ENCODE results near the gene KIAA1217.

The KIAA1217 gene

DNA sequence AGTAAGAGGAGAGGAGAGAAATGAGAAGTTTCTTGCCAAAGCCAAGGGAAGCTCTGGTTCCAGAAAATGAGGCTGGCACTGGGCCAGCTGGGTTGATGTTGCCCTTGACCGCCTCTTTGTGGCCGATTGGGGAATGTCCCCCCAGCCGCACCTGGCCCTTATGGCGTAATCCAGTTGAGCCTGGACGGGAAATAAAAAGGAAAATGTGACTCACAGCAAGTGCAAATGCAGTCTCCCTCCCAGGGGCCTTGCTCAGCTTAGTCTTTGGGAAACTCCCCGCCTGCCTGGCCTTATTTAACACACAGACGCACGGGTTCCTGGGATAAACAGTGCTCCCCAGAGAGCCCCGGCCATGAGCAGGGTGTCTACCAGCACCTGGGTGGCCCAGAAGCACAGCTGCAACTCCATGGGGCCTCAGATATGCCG, 174.8 kb downstream of the KIAA1217 start:
- TF ChIP-seq SIN3A (IDR thresholded peaks at IDR 0.05; ENCODE audit: borderline replicate concordance, insufficient read depth, low read length): no peak
- no peak for TF ChIP-seq TAF1 (IDR thresholded peaks at IDR 0.05; ENCODE audit: borderline replicate concordance, insufficient read depth, low read length)
- TF ChIP-seq, protein P1, sequence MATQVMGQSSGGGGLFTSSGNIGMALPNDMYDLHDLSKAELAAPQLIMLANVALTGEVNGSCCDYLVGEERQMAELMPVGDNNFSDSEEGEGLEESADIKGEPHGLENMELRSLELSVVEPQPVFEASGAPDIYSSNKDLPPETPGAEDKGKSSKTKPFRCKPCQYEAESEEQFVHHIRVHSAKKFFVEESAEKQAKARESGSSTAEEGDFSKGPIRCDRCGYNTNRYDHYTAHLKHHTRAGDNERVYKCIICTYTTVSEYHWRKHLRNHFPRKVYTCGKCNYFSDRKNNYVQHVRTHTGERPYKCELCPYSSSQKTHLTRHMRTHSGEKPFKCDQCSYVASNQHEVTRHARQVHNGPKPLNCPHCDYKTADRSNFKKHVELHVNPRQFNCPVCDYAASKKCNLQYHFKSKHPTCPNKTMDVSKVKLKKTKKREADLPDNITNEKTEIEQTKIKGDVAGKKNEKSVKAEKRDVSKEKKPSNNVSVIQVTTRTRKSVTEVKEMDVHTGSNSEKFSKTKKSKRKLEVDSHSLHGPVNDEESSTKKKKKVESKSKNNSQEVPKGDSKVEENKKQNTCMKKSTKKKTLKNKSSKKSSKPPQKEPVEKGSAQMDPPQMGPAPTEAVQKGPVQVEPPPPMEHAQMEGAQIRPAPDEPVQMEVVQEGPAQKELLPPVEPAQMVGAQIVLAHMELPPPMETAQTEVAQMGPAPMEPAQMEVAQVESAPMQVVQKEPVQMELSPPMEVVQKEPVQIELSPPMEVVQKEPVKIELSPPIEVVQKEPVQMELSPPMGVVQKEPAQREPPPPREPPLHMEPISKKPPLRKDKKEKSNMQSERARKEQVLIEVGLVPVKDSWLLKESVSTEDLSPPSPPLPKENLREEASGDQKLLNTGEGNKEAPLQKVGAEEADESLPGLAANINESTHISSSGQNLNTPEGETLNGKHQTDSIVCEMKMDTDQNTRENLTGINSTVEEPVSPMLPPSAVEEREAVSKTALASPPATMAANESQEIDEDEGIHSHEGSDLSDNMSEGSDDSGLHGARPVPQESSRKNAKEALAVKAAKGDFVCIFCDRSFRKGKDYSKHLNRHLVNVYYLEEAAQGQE (IDR thresholded peaks at IDR 0.05; ENCODE audit: insufficient read depth in 1 of 2, low read depth in 2 of 2, low read length in 2 of 2): no peak
- TF ChIP-seq FOXP2 (optimal IDR thresholded peaks at IDR 0.05; ENCODE audit: borderline replicate concordance, extremely low read depth, extremely low read length, insufficient read depth): no peak
- no peak for TF ChIP-seq POLR2AphosphoS5 (IDR thresholded peaks at IDR 0.05; ENCODE audit: low read depth, low read length)

DNA sequence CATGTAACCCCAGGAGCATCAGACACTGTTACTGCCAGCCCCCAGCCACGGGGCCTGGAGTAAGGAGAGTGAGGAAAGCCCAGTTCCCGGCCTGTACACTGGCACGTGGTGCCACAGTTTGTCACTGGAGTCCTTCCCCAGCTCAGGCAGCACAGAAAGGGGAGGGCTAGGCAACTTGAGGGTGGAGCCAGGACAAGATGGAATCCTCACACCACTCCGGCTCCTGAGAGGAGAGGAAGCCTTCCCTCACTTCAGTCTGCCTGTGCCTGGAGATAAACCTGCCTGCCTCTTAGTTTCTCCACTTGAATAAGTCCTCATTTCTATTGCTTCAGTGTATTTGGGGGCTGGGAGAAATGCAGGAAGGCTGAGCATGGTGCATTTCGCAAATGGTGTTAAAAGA, 176.0 kb downstream of the KIAA1217 start:
- TF ChIP-seq POLR2AphosphoS5 (IDR thresholded peaks at IDR 0.05; ENCODE audit: low read depth, low read length): no peak
- TF ChIP-seq TAF1 (IDR thresholded peaks at IDR 0.05; ENCODE audit: borderline replicate concordance, insufficient read depth, low read length): no peak
- TF ChIP-seq, protein P1 (IDR thresholded peaks at IDR 0.05; ENCODE audit: insufficient read depth in 1 of 2, low read depth in 2 of 2, low read length in 2 of 2): no peak
- no peak for TF ChIP-seq FOXP2 (optimal IDR thresholded peaks at IDR 0.05; ENCODE audit: borderline replicate concordance, extremely low read depth, extremely low read length, insufficient read depth)
- no peak for TF ChIP-seq SIN3A (IDR thresholded peaks at IDR 0.05; ENCODE audit: borderline replicate concordance, insufficient read depth, low read length)

DNA sequence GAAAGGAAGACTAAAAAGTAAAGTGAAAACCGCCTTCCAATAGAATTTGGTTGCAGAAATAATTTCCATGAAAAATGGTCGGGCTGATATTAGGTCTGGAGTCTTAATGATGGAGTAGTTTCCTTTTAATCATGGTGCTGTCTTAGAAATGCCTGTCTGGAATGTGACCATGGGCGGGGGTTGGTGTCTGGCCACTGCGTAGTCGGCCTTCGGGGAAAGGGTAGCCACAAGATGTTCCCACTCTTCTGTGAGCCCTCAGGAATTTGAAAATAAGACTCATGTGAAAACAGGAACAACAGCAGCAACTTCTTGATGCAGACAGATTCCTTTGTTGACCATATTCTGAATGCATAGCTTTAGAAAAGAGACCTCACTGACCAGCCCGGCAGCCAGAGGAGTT, 176.8 kb downstream of the KIAA1217 start:
- TF ChIP-seq, protein P1 (IDR thresholded peaks at IDR 0.05; ENCODE audit: insufficient read depth in 1 of 2, low read depth in 2 of 2, low read length in 2 of 2): no peak

DNA sequence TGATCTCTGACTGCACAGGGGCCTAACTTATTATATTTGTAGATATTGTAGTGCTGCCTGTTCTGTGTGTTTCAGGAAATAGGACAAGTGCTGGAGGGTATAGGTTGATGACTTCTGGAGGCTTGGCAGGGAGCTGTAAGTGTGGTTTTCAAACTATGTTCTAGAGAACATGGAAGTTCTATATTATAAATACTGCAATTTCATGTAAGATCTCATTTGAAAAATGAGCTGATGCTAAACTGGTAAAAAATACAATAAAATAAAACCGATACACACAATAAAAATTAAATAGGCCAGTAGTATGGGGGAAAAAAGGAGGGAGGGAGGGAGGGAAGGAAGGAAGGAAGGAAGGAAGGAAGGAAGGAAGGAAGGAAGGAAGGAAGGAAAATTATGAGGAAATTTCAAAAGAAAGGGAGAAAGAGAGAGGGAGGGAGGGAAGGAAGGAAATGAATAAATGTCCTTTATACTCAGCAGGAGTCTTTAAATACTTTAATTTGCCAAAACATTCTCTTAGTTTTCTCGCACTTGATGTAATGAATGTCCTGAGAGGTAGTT, 181.3 kb downstream of the KIAA1217 start:
- no peak for TF ChIP-seq POLR2AphosphoS5 (IDR thresholded peaks at IDR 0.05; ENCODE audit: low read depth, low read length)
- no peak for TF ChIP-seq FOXP2 (optimal IDR thresholded peaks at IDR 0.05; ENCODE audit: borderline replicate concordance, extremely low read depth, extremely low read length, insufficient read depth)
- TF ChIP-seq TAF1 (IDR thresholded peaks at IDR 0.05; ENCODE audit: borderline replicate concordance, insufficient read depth, low read length): no peak
- TF ChIP-seq, protein P1 (IDR thresholded peaks at IDR 0.05; ENCODE audit: insufficient read depth in 1 of 2, low read depth in 2 of 2, low read length in 2 of 2): no peak
- no peak for TF ChIP-seq SIN3A (IDR thresholded peaks at IDR 0.05; ENCODE audit: borderline replicate concordance, insufficient read depth, low read length)

DNA sequence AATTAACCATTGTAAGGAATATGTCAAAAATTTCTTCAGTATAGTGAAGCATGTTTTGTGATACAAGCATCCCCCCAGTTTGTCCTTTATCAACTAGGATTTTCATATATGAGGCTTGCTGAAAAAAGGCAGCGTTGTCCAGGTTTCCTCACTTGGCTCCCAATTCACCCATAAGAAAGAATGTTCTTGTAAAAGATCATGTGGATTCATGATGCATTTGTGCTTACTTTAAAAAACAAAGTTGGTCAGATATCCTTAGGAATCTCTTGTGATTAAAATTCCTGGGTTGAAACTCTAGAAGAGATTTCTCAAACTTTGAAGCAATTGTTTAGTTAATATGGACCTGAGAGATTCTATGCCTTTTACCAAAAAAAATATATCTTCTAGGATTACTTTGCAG, 181.8 kb downstream of the KIAA1217 start:
- TF ChIP-seq FOXP2 (optimal IDR thresholded peaks at IDR 0.05; ENCODE audit: borderline replicate concordance, extremely low read depth, extremely low read length, insufficient read depth): no peak
- no peak for TF ChIP-seq TAF1 (IDR thresholded peaks at IDR 0.05; ENCODE audit: borderline replicate concordance, insufficient read depth, low read length)
- TF ChIP-seq POLR2AphosphoS5 (IDR thresholded peaks at IDR 0.05; ENCODE audit: low read depth, low read length): no peak
- no peak for TF ChIP-seq SIN3A (IDR thresholded peaks at IDR 0.05; ENCODE audit: borderline replicate concordance, insufficient read depth, low read length)
- TF ChIP-seq, protein P1 (IDR thresholded peaks at IDR 0.05; ENCODE audit: insufficient read depth in 1 of 2, low read depth in 2 of 2, low read length in 2 of 2): no peak

Measured in PFSK-1 (cell line).